Melanocyte of skin (primary cell): ENCODE data around the gene DCHS2. TPM values are rescaled to one million over a fixed set of nuclear protein-coding genes. Genes with fewer than 3 reads are reported as not detected.

ENCODE experiments used
- total RNA-seq, 2 donors: library from RNA; depleted of rRNA; stranded (reverse); fragments of >200 nt; gene quantifications; 2 replicates each; pipeline ENCODE4 v1.2.3, GENCODE V29; 2012

Gene DCHS2
- total RNA-seq: not detected

GRCh38 chr4:154491341-154492271, at the start of gene DCHS2:
Gene DCHS2 (minus strand): TSS chr4:154491799. CDS start chr4:154491355, 444 bp downstream.

Other genes starting within 250 kb of the DCHS2 start
- 10 to 100 TPM; 69.5 to 90.2 TPM for gene PLRG1, start 58.6 kb upstream of the DCHS2 start, total RNA-seq
- not detected for gene FGB, start 71.2 kb upstream of the DCHS2 start, total RNA-seq
- not detected for gene FGA, start 98.9 kb upstream of the DCHS2 start, total RNA-seq
- not detected for gene FGG, start 120.9 kb upstream of the DCHS2 start, total RNA-seq